Keratinocyte (primary cell): ENCODE data around the gene KREMEN1.

Experiments
- CTCF ChIP-seq, 3 experiments: IDR thresholded peaks in 1 of 3; conservative IDR thresholded peaks in 1 of 3; optimal IDR thresholded peaks in 1 of 3; 2 replicates in 2 of 3; 3 replicates in 1 of 3; pipeline versions ENCODE3 to v1.5.1; 2011; ENCODE audit warnings: low read length in 3 of 3, mild to moderate bottlenecking in 3 of 3, moderate library complexity in 2 of 3, control low read depth in 1 of 3, inconsistent platforms in 1 of 3; ENCODE audit not compliant: insufficient read depth in 2 of 3; ENCODE audit errors: extremely low read depth in 1 of 3
- EZH2 ChIP-seq: IDR thresholded peaks from one replicate; pipeline ENCODE4 v1.6.1; 2012; ENCODE audit warnings: inconsistent platforms, mild to moderate bottlenecking, low read length, moderate library complexity

GRCh38 chr22:29082826-29083545 lies 10.2 kb downstream of the KREMEN1 start:
- no peak for TF ChIP-seq EZH2
- TF ChIP-seq CTCF (optimal IDR thresholded peaks at IDR 0.05 in 1 of 3, IDR thresholded peaks at IDR 0.05 in 1 of 3, conservative IDR thresholded peaks at IDR 0.05 in 1 of 3; ENCODE audit: extremely low read depth in 1 of 3, insufficient read depth in 2 of 3, low read length in 3 of 3), result no peak
